Endodermal cell (in vitro differentiated cells): Measurements from ENCODE around the gene BLVRA. TPM values are rescaled to one million over a fixed set of nuclear protein-coding genes. Genes with fewer than 3 reads are reported as not detected.

Experiments used
- DNase-seq: peaks from one replicate; pipeline ENCODE4 v3.0.0-alpha.2; 2017
- H3K27ac ChIP-seq: 2 replicates; pipeline ENCODE4 v1.5.1; 2013; ENCODE audit warnings: mild to moderate bottlenecking, low read depth, low read length, moderate library complexity
- H3K27me3 ChIP-seq: 2 replicates; pipeline ENCODE4 v1.6.1; 2013; ENCODE audit warnings: mild to moderate bottlenecking, low read length, moderate library complexity; ENCODE audit not compliant: insufficient read depth, control insufficient read depth, poor library complexity, severe bottlenecking
- H3K36me3 ChIP-seq: 2 replicates; pipeline ENCODE4 v1.7.0; 2013; ENCODE audit warnings: mild to moderate bottlenecking, low read length, moderate library complexity; ENCODE audit not compliant: control insufficient read depth, insufficient read depth
- H3K4me1 ChIP-seq: one replicate; pipeline ENCODE4 v1.7.0; 2013; ENCODE audit warnings: low read length; ENCODE audit not compliant: control insufficient read depth, insufficient read depth
- H3K4me3 ChIP-seq: 2 replicates; pipeline ENCODE4 v1.5.1; 2013; ENCODE audit warnings: mild to moderate bottlenecking, low read length, moderate library complexity
- H3K9ac ChIP-seq: 2 replicates; pipeline ENCODE4 v1.6.1; 2013; ENCODE audit warnings: mild to moderate bottlenecking, low read length, moderate library complexity; ENCODE audit not compliant: poor library complexity, severe bottlenecking; ENCODE audit errors: extremely low read depth
- H3K9me3 ChIP-seq: 2 replicates; pipeline ENCODE4 v1.6.1; 2013; ENCODE audit warnings: mild to moderate bottlenecking, low read length, moderate library complexity; ENCODE audit not compliant: control insufficient read depth
- H3K27ac Mint-ChIP-seq: 2 replicates; pipeline ENCODE4 v1.8.0; 2020; ENCODE audit warnings: mixed read lengths
- H3K27me3 Mint-ChIP-seq: 2 replicates; pipeline ENCODE4 v1.8.0; 2021; ENCODE audit warnings: mild to moderate bottlenecking, mixed read lengths; ENCODE audit not compliant: insufficient read depth
- H3K36me3 Mint-ChIP-seq: 2 replicates; pipeline ENCODE4 v1.8.0; 2020; ENCODE audit warnings: low read depth, mixed read lengths
- H3K4me1 Mint-ChIP-seq: 2 replicates; pipeline ENCODE4 v1.8.0; 2020; ENCODE audit warnings: mixed read lengths
- H3K4me3 Mint-ChIP-seq: 2 replicates; pipeline ENCODE4 v1.8.0; 2020; ENCODE audit warnings: mild to moderate bottlenecking, moderate library complexity, mixed read lengths
- H3K9me3 Mint-ChIP-seq: 2 replicates; pipeline ENCODE4 v1.8.0; 2020; ENCODE audit warnings: mild to moderate bottlenecking, mixed read lengths
- CTCF ChIP-seq: fragments of 200-600 bp; sonication (generic); conservative IDR thresholded peaks from 2 replicates; pipeline ENCODE4 v1.5.0; 2021; ENCODE audit warnings: antibody characterized with exemption, mild to moderate bottlenecking
- WGBS, 2 experiments: methylation state at CpG; one replicate each; pipeline versions ENCODE4 v1.1.5 to v1.1.7; 2013; ENCODE audit warnings: missing lambda C conversion rate in 2 of 2, mixed read lengths in 1 of 2; ENCODE audit not compliant: insufficient coverage in 1 of 2, insufficient read length in 1 of 2; 5-methylcytosine and 5-hydroxymethylcytosine counted together
- total RNA-seq, 2 donors: library from RNA; stranded (reverse); fragmentation: NEBNext Ultra II Directional in 1 of 2; extraction: Animal tissue kit (Norgen Biotek cat#: 25700) in 1 of 2; gene quantifications; 2 replicates in 1 of 2; 3 replicates in 1 of 2; pipeline ENCODE4 v1.2.1, GENCODE V29; 2021

Gene BLVRA
- total RNA-seq, 2 donors from 2014 or later: 32.0 to 41.2 TPM

GRCh38 chr7:43834463-43835251, 76.2 kb downstream of the BLVRA start:
- no peak for TF ChIP-seq CTCF

GRCh38 chr7:43838201-43838658, 79.8 kb downstream of the BLVRA start:
- H3K4me1 Mint-ChIP-seq: no peaks in the 10 kb centered on the region
- H3K9me3 ChIP-seq: no peaks in the 10 kb centered on the region
- 91 to 92% methylated on average over 8 to 9 of the region's 9 CpGs for WGBS, 2 experiments
- H3K4me1 ChIP-seq: peaks cover 3% of the 10 kb centered on the region
- no peak for DNase-seq
- H3K9me3 Mint-ChIP-seq: no peaks in the 10 kb centered on the region
- no peaks in the 10 kb centered on the region for H3K27me3 Mint-ChIP-seq
- no peak for TF ChIP-seq CTCF
- no peak overlapping the region for H3K9ac ChIP-seq
- no peak overlapping the region for H3K27ac ChIP-seq
- H3K4me3 ChIP-seq: no peak overlapping the region
- no peaks in the 10 kb centered on the region for H3K36me3 Mint-ChIP-seq
- H3K27me3 ChIP-seq: no peaks in the 10 kb centered on the region
- no peaks in the 10 kb centered on the region for H3K36me3 ChIP-seq
- H3K4me3 Mint-ChIP-seq: no peak overlapping the region
- no peak overlapping the region for H3K27ac Mint-ChIP-seq

More at GRCh38 chr7:43834463-43835251, 76.2 kb downstream of the BLVRA start:
- H3K9me3 ChIP-seq: peaks cover 21% of the 10 kb centered on the region
- no peak overlapping the region for H3K27ac Mint-ChIP-seq
- peaks cover 19% of the 10 kb centered on the region for H3K9me3 Mint-ChIP-seq
- no peak overlapping the region for H3K4me3 Mint-ChIP-seq
- no peak overlapping the region for H3K9ac ChIP-seq
- no peaks in the 10 kb centered on the region for H3K36me3 Mint-ChIP-seq
- H3K4me1 Mint-ChIP-seq: no peaks in the 10 kb centered on the region
- WGBS, 2 experiments: 91% methylated on average over 2 to 8 of the region's 8 CpGs
- H3K4me1 ChIP-seq: peaks cover 3% of the 10 kb centered on the region
- DNase-seq: no peak
- H3K27me3 ChIP-seq: no peaks in the 10 kb centered on the region
- H3K4me3 ChIP-seq: no peak overlapping the region
- no peak overlapping the region for H3K27ac ChIP-seq
- H3K36me3 ChIP-seq: no peaks in the 10 kb centered on the region
- H3K27me3 Mint-ChIP-seq: no peaks in the 10 kb centered on the region

- Histone ChIP-seq H3K9me3 (no peaks in the 10 kb centered on the region), H3K4me1 (peaks cover 3% of the 10 kb centered on the region), H3K27me3 (no peaks in the 10 kb centered on the region), H3K27ac (no peak overlapping the region), H3K36me3 (no peaks in the 10 kb centered on the region), H3K9ac (no peak overlapping the region), H3K4me3 (no peak overlapping the region)
- Mint-ChIP-seq H3K36me3 (no peaks in the 10 kb centered on the region), H3K27ac (no peak overlapping the region), H3K4me1 (no peaks in the 10 kb centered on the region), H3K27me3 (no peaks in the 10 kb centered on the region), H3K4me3 (no peak overlapping the region), H3K9me3 (no peaks in the 10 kb centered on the region)
- DNase-seq: no peak
- 86 to 87% methylated on average over 3 to 4 of the region's 4 CpGs for WGBS, 2 experiments
- TF ChIP-seq CTCF: no peak
Measured at GRCh38 chr7:43843296-43843695, 84.8 kb downstream of the BLVRA start.
